Panc1 (cell line): ENCODE measurements around the gene NTRK2.

Experiments
- CTCF ChIP-seq: fragments of 450-650 bp; IDR thresholded peaks from 2 replicates; pipeline ENCODE4 v1.5.1; 2017; ENCODE audit warnings: mild to moderate bottlenecking
- POLR2AphosphoS5 ChIP-seq: IDR thresholded peaks from 2 replicates; pipeline ENCODE4 v1.6.1; 2012; ENCODE audit warnings: mild to moderate bottlenecking, low read depth, low read length, moderate library complexity
- TCF7L2 ChIP-seq: IDR thresholded peaks from 2 replicates; pipeline ENCODE4 v1.6.1; 2011; ENCODE audit warnings: mild to moderate bottlenecking, low read depth, low read length, inconsistent platforms

- TF ChIP-seq TCF7L2 (no peak), CTCF (no peak), POLR2AphosphoS5 (no peak)
These were observed 142.2 kb downstream of the NTRK2 start for GRCh38 chr9:84811751-84812074.
